GM19397 (cell line): ENCODE results near the gene GALNT18.

ENCODE experiments used
- ATAC-seq: cut with Tn5 transposase; IDR thresholded peaks from one replicate; pipeline ENCODE4 v1.9.1; 2021; ENCODE audit warnings: mild to moderate bottlenecking, moderate library complexity; ENCODE audit not compliant: unreplicated experiment

GALNT18 gene

DNA sequence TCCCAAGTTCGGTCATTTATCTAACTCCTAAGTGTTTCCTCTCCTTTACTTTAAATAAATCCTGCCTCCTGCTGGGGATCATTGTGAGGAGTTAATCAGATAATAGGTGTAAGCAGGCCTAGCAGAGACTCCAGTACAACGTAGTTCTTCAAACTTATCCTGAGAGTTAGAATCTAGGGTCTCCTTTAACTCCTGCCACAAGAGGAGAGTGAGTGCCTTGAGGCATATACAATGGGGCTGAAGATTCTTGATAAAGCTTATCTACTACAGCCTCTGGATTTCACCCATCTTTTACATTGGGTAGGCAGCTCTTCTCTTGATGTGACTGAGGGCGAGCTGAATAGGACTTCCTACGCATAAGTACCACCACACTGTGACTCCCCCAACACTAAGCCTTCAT is 3.1 kb upstream of the GALNT18 start:
- ATAC-seq, result no peak

DNA sequence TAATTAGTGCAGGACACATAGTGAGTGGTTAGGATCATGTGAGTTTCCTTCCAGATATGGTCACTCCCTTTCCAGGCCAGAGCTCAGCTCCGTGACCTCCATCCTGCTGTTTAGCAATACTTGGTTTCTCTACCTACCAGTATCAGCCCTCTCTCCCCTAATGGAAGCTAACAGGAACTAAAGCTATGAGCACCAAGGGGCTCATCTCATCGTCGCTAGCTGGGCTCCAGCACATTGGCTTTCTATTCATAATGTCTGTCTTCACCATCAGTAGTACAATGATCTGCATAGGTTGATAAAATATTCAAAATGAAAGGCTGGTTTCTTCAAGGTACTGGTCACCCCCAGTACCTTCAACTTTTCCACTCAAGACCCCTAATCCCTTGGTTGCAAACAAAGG is 2.4 kb upstream of the GALNT18 start:
- ATAC-seq, result no peak

DNA sequence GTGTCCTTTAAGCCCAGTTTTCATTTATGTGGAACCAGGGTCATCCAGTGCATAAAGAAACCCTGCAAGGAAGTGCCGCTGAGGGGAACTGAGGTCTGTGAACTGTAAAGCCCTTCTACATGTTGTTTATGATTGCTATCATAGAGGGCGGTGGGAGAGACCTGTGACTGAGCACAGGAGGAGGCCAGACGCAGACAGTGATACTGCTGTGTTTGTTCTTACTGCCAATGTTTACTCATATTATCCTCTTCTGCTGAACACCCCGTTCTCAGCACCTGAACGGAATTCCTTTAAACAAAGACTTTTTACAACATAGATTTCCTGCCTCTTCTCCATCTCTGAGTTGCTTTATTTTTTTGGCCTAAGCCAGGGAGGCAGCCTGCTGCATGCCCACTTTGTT is 967 bp upstream of the GALNT18 start:
- no peak for ATAC-seq

DNA sequence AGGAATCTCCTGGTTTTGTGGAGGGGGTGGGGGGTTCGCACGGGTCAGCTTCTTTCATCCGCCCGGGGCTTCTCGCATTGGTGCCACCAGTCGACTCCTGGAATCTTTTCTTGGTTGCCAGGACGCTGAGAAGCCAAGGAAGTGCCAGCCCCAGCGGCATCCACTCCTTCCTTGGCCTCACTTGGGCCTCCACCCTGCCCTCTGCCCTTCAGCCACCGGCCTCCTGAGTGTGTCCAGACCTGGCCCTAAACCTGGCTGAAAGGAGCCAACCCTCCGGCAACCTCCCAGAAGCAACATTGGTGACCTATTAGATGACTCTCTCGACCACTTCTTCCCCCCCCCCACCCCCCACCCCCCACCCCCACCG is 518 bp upstream of the GALNT18 start:
- no peak for ATAC-seq

DNA sequence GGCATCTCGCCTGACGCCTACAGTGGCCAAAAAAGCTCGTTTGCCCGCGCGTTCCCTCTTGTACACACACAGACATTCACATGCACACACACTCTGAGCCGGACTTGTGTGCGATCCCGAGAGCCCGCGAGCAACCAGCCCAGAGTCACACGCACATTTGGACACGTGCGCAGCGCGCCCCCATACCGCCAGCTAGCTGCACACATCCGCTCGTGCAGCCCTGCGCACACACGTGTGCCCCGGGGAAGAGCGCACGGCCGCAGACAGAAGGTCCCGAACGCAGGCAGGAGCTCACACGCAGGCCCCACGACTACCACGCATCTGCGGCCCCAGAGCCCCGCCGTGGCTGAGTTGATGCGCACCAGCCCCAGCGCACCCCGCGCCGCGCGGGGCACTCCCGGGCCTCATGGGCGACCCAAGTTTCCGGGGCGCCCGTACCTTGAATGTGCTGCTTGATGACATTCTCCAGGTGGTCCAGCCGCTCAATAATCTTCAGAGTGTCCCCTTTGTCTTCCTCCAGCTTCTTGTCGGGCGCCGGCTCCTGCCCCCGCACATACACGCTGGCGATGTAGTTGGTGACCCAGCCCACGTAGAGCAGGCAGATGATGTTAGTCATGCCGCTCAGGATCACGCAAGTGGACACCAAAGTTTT is 758 bp downstream of the GALNT18 start:
- peak; percentile 23 for ATAC-seq

DNA sequence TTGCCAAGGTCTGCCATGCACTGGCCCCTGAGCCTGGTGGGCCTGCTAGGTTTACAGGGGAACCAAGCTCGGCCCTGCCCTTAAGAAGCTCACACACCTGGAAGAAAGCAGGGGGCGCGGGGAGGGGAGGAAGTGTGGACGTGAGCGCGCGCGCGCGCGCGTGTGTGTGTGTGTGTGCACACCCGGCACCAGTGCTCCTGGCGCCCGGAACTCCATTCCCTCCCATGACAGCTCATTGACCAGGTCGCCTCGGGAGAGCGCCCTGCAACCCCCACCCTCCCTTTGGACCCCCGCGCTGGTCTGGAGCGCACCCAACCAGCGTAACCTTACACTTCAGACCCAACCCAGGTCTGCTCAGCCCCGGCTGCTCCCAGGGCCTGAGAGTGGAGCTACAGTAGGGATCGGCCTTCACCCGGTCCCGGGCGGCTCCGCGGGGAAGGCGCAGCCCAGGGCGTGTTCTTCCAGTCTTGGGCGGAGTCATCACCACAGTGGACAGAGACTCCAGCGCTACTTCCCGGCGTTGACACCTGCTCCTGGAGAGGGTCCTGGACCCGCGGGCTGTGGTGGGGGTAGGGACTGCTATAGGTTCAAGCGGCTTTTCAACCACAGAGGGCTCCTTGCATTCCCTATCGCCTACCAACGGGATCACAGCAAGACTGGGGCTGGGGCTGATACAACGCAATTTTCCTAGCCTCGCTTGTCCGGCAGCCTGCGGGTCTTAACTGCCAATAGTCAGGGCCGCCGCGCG is 1.5 kb downstream of the GALNT18 start:
- ATAC-seq, result no peak

DNA sequence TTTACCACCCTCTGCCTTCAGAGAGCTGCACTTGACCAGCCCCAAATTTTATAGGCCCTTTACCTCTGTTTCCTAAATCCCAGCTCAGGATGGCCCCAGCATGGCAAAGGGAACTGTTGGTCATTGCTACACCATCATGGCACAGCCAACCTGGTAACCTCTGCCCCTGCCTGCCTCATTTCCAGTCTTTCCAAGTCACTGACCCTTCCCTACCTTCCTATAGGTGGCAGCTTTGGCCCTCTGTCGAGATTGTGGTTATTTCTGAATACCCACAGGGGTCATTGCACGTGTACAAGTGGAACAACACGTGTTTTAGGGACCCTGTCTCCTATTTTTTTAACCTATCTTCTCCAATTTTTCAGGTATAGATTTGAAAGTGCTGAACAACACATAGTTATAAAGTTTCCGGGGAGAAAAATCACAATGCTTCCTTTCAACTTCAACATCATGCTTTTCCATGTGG is 2.8 kb downstream of the GALNT18 start:
- no peak for ATAC-seq

DNA sequence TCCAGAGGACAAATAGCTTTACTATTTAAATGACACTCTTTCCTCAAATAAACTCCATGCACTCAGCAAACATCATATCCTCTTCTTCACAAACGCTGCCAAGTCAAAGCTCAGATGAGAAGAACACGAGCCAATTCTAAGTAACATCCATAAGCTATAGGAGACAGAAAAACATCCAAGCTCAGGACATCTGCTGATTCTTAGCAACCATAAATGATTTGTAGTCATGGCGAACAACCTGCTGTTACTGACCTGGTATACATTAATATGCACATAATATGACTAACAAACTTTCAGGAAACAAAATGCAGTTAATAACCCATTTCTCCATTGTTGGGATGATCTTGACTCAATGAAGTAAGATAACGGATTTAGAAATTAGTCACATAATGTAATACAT is 6.7 kb downstream of the GALNT18 start:
- no peak for ATAC-seq

DNA sequence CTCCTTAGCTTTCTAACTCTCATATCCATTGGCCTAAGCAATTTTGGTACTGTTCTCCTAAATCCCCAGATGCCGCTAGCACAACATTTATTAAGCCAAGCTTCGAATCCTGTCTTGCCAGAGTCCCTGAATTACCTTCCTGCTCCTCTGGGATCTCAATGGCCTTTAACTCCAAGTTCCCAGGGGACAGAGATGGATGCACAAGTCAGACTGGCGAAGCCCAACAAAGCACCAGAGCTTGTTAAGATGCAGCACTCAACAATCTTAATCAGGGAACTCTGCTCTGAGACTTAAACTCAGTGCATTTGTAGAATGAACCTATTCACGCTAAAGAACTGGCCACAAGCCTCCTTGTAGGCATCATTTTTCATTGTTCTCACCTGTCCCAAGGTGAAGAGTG is 9.4 kb downstream of the GALNT18 start:
- no peak for ATAC-seq

DNA sequence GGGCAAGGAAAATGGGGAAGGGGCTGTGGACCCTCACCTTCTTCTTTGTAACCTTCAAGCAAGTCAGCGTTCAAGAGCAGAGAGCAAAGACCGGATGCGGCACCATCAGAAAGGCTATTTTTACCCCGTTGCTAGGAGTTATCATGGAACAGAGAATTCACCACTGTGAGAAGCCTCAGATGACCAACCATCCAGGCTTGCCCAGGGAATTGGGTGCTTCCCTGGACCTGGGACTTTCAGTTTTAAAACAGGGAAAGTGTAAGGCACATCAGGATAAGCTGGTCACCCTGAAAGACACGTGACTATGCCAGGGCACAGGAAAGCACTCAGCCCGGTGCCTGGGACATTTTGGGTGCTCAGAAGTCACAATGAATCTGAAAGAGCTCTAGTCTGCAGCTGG is 10.4 kb downstream of the GALNT18 start:
- no peak for ATAC-seq

DNA sequence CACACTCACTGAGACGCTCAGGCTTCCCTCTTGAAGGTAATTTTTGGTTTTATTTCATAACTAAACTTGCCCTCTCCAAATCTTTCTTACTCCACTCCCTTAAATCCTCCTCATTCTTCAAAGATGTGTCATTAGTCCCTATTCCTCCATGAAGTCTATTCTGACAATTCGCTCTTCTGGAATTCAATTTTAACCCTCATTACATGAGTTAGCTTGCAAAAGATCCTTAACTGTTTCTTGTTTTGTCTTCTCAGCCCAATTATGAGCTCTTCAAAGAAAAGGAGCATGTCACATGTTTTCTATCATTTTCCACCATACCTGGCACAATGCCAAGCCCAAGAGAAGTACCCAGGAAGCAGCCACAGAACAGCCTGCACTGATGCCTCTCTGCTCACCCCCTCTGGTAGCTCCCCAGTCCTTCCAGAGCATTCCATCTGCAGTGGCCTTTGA is 13.0 kb downstream of the GALNT18 start:
- ATAC-seq, result no peak

DNA sequence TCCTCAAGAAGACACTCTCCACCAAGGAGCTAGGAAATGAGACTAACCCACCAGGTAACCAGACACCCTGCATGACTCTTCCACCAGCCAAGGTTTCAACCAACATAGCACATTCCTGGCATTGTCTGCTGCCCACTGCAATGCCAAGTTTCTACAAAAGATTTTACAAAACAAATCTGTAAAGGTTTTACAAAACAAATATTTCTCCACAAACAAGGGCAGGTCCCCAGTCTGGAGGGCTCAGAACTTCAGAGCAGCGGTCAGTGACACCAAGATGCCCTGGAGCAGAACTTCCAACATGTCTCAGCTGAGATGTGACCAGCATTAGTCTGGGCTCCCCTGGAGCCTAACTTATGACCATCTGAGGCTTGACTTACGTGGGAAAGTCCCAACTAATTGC is 14.0 kb downstream of the GALNT18 start:
- no peak for ATAC-seq

DNA sequence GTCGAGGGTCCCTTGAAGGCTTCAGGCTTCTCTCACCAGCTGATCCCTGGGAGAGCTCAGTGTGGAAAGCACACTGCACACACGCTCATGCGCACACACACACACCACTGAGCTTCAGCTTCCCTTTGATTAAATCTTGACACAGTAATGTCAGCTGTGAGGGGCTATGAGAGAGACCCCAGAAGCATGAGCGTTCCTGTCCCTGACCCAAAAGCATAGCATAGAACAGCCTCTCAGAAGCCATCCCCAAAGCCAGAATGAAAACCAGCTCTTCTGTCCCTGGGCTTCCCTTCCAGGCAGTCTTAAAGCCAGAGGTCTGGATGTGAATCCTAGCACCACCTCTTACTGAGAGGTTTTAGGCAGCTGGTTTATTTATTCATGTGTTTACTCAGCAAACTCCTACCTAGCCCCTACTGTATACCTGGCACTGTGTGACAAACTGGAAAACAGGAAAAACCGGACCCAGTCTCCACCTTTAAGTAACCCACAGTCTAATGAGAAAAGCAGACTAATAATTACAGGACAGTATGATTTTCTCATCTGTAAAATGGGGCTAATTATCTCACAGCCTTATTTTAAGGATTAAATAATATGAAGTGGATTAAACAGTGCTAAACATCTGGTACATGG is 15.9 kb downstream of the GALNT18 start:
- ATAC-seq, result no peak

DNA sequence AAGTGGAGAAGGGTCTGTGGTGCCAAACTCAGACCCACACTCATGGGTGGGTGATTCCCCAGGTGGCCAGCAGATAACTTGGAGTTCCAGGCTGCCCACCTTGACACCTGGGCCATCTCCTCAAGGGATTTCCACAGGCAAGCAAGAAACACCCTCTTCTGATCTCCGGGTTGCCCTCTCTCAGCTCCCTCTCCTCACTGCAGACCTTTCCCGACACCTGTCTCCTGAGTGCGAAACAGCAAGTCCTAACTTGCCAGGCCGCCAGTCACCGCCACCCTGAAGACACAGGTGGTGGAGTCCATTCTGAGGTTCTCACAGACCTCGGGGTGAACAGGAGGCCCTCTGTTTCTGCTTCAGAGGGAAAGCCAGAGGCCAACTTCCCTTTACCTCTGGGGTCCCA is 16.6 kb downstream of the GALNT18 start:
- ATAC-seq, result no peak

DNA sequence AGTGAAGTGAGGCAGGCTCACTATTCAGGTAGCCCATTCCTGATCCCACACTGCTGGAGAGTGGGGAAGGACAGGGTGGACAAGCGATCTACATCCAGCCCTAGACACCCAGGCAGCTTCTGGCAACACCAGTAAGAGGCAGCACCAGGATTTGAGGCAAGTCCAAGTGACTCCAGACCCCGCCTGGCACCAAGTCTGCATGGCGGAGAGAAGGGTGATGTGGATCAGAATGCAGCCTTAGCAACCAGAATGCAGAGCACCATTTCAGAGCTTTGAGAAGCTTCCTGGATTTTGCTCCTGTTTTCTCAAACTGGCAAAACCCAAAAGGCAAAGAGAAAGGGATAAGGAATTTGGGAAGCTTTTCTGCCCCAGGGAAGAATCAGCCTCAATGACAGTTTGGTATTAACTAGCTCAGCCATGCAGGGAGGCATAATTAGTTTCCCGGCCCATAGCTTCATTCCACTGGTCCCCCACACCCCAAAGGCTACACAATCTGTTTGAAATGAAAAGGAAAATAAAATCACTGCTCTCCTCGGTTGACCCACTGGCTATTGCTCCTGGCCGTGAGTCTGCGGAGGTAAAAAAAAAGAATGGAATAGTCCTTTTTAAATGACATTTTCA is 17.3 kb downstream of the GALNT18 start:
- ATAC-seq, result no peak

DNA sequence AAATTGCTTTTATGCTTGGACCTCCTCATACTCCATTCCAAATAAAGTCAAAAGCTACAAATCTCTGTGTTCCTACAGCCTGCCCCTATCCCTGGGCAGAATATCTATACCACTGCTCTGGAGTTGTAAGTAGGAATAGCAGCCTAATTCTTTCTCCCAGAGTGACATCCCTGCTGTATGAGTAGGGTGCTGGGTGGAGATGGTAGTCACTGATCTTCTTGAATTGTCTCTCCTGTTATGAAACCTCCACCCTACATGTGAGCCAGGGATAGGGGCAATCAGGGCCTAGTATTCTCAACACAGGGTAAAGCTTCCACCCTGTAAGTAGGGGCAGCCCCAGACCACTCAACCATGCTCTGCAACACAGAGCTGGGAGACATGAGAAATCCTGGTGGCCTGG is 19.8 kb downstream of the GALNT18 start:
- no peak for ATAC-seq

DNA sequence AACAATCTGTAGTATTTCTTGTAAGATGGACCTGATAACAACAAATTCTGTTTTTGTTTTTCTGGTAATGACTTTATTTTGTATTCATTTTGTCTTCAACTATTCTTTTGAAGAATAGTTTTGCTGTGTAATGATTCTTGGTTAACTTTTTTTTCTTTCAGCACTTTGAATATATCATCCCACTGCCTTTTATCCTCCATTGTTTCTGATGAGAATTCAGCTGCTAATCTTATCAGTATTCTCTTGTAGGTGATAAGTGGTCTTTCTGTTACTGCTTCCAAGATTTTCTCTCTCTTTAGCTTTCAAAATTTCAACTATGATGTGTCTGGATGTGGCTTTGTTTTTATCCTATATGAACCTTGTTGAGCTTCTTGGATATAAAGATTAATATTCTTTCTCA is 21.5 kb downstream of the GALNT18 start:
- no peak for ATAC-seq

DNA sequence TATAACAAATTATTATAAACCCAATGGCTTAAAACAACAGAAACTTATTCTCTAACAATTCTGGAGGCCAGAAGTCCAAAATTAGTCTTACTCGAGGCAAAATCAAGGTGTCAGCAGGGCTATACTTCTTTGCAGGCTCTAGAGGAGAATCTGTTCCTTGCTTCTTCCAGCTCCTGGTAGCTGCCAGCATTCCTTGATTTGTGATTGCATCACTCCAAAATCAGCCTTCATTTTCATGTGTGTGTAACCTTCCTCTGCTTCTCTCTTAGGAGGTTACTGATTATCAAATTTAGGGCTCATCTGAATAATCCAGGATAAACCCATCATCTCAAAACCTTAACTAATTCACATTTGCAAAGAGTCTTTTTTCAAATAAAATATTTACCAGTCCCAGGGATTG is 23.6 kb downstream of the GALNT18 start:
- no peak for ATAC-seq

DNA sequence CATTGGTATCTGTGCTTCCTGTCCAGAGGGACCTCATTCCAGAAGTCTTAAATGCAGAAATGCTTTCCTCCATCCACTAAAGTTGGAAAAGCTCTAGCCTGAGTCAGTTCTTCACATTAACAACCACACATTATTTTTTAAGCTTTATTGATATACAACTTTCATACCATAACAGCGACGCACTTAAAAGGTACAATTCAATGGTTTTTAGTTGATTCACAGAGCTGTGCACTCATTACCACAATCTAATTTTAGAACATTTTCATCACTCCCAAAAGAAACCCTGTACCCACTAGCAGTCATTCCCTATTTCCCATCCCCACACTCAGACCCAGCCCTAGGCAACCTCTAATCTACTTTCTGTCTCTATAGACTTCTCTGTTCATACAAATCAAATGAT is 27.6 kb downstream of the GALNT18 start:
- no peak for ATAC-seq

DNA sequence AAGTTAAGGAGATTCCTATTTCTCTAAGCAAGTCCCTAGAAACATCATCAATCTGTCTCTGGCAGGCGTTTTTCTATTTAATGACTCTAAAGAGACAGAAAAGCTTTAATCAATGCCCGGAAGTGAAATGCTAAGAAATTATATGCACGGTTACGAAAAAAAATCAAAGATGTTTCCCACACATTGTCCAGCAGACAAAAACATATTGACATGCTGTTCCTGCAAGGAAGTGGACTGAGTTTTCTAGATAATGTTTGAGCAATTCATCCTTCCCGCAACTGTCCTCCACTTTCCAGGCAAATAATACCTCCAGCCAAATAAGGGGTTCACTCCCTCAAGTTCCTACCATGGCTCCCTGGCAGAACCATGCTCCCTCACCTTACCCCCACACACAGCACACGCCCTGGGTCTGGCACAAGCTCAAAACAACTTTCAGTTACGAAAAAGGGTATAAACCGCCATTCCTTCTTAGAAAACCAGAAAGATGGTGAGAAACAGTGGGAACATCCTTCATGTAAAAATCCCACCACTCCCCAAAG is 29.6 kb downstream of the GALNT18 start:
- no peak for ATAC-seq

DNA sequence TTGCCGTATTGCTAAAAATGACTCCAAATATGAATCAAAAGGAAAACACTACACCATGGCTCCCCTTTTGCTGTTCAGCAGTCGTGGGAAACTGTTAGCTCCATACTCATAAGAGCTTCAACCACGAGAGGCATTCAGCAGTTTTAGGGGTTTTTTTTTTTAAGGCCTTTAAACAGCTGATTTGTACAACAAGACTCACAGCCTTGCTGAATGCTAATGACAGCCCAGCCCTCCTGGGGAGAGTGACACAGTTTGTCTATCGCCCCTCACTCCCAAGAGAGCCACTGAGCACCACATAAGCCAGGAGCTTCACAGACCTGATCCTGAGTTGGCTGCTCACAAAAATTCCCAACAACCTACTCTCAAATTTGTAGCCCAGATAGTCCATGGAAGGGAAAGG is 32.4 kb downstream of the GALNT18 start:
- no peak for ATAC-seq

DNA sequence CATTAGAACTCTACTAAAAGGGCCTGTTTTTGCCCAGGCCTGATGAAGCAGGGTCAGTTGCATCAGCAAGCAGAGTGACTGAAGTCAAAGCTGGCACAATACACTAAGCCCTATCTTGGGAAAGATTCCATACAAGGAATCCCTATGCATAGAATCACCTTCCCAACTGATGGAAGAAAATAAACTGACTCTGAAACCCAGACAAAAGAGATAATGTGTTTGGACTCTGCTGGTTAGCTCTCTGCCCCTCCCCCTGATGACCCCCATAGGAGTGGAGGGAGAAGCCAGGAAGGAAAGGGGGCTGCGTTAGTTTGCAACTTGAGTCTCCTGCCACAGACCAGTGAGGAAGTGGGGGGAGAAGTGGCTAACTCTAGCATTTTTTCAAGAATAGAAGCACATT is 32.9 kb downstream of the GALNT18 start:
- ATAC-seq, result no peak
